Measurements from ENCODE around the gene TAF15. TPM values are rescaled to one million over a fixed set of nuclear protein-coding genes. Genes with fewer than 3 reads are reported as not detected.

Gene TAF15
- total RNA-seq, 1 donor from 2014 or later, result 243 TPM

DNA sequence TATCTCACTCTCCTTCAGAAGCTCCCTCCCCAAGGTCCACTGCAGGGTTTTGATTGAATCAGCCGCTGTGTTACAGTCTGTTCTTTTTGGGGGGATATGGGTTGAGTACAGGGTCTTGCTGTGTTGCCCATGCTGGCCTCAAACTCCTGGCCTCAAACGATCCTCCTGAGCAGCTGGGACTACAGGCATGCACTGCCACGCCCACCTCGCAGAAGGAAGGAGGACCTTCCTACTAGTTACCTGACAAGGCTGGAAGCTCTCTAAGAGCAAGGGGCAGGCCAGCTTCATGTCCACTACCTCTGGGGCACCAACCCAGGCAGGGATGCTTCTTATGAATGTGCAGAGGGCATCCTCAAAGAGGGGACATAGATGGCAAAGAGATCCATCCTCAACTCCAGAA, 11.9 kb upstream of the TAF15 start:
- Mint-ChIP-seq H3K27me3 (peaks cover 24% of the 10 kb centered on the region), H3K4me1 (peaks cover 36% of the 10 kb centered on the region), H3K9me3 (no peaks in the 10 kb centered on the region), H3K27ac (no peak overlapping the region), H3K36me3 (ENCODE audit: low read depth) (no peaks in the 10 kb centered on the region), H3K4me3 (no peak overlapping the region)
- CTCF ChIA-PET, result interaction anchor here (3.3 to 5.5 kb wide), 2 partner anchors 12 to 33 kb away, joined by 18 to 21 read pairs; partner anchors contain the start of gene TAF15
- intact Hi-C loops (cut with micrococcal nuclease), result no loop called here
- ATAC-seq (ENCODE audit: low read depth) (no peak), DNase-seq (no peak)
- POLR2A ChIA-PET, result interaction anchor here (0.8 to 2.8 kb wide), 2 partner anchors 11 to 33 kb away, joined by 3 to 15 read pairs; partner anchors contain the start of gene TAF15
- TF ChIP-seq, protein P1, sequence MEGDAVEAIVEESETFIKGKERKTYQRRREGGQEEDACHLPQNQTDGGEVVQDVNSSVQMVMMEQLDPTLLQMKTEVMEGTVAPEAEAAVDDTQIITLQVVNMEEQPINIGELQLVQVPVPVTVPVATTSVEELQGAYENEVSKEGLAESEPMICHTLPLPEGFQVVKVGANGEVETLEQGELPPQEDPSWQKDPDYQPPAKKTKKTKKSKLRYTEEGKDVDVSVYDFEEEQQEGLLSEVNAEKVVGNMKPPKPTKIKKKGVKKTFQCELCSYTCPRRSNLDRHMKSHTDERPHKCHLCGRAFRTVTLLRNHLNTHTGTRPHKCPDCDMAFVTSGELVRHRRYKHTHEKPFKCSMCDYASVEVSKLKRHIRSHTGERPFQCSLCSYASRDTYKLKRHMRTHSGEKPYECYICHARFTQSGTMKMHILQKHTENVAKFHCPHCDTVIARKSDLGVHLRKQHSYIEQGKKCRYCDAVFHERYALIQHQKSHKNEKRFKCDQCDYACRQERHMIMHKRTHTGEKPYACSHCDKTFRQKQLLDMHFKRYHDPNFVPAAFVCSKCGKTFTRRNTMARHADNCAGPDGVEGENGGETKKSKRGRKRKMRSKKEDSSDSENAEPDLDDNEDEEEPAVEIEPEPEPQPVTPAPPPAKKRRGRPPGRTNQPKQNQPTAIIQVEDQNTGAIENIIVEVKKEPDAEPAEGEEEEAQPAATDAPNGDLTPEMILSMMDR (IDR thresholded peaks at IDR 0.05), result no peak

DNA sequence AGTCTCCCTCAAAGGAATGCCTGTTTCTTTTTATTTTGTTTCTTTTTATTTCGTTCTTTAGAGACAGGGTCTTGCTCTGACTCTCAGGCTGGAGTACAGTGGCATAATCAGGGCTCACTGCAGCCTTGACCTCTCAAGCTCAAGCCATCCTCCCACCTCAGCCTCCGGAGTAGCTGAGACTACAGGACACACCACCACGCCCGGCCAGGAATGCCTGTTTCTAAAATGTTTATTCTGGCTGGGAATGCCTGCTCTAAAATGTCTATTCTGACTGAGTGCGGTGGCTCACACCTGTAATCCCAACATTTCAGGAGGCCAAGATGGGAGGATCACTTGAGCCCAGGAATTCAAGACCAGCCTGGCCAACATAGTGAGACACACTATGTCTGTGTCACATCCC, 11.4 kb upstream of the TAF15 start:
- ATAC-seq (ENCODE audit: low read depth), result no peak
- H3K9me3 Mint-ChIP-seq, result no peaks in the 10 kb centered on the region
- intact Hi-C loops (cut with micrococcal nuclease), result no loop called here
- CTCF ChIA-PET, result interaction anchor here (3.3 to 5.5 kb wide), 2 partner anchors 11 to 34 kb away, joined by 18 to 21 read pairs; partner anchors contain the start of gene TAF15
- TF ChIP-seq, protein P1 (IDR thresholded peaks at IDR 0.05), result no peak
- H3K36me3 Mint-ChIP-seq (ENCODE audit: low read depth), result no peaks in the 10 kb centered on the region
- DNase-seq, result no peak
- H3K4me1 Mint-ChIP-seq, result peaks cover 36% of the 10 kb centered on the region
- H3K27ac Mint-ChIP-seq, result no peak overlapping the region
- peaks cover 24% of the 10 kb centered on the region for H3K27me3 Mint-ChIP-seq
- H3K4me3 Mint-ChIP-seq, result no peak overlapping the region
- POLR2A ChIA-PET, result no interaction called here

DNA sequence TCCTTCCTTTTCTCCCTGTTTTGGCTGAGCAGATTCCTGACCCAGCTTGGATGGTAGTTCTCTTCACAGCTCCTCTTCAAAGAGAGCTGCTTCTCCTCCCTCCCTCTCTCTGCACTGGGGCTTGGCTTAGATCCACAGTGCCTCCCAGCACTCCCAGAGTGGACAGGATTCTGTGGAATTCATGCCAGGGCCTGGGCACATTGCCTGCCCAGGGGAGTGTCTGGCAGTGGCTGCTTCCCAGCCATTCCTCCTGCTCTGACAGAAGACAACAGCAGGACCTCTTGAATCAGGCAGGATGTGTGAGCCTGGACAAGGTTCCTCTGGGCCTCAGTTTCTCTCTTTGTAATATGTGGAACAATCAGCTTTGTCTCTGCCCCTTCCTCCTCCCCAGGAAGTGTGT, 9.3 kb upstream of the TAF15 start:
- DNase-seq (no peak), ATAC-seq (ENCODE audit: low read depth) (no peak)
- peaks cover 10% of the 10 kb centered on the region for H3K27me3 Mint-ChIP-seq
- ChIA-PET CTCF (interaction anchor here (1.3 to 2.0 kb wide), 2 partner anchors 9 to 36 kb away, joined by 3 to 12 read pairs; partner anchors contain the start of gene TAF15), POLR2A (no interaction called here)
- no peaks in the 10 kb centered on the region for H3K36me3 Mint-ChIP-seq (ENCODE audit: low read depth)
- no peaks in the 10 kb centered on the region for H3K9me3 Mint-ChIP-seq
- H3K27ac Mint-ChIP-seq, result peak overlapping the region; percentile 32
- H3K4me3 Mint-ChIP-seq, result no peak overlapping the region
- intact Hi-C loops (cut with micrococcal nuclease), result loop anchor here (10.0 kb wide), 1 partner anchor 185 kb away; no protein-coding TSS in a partner anchor
- TF ChIP-seq, protein P1 (IDR thresholded peaks at IDR 0.05), result no peak
- peaks cover 34% of the 10 kb centered on the region for H3K4me1 Mint-ChIP-seq

DNA sequence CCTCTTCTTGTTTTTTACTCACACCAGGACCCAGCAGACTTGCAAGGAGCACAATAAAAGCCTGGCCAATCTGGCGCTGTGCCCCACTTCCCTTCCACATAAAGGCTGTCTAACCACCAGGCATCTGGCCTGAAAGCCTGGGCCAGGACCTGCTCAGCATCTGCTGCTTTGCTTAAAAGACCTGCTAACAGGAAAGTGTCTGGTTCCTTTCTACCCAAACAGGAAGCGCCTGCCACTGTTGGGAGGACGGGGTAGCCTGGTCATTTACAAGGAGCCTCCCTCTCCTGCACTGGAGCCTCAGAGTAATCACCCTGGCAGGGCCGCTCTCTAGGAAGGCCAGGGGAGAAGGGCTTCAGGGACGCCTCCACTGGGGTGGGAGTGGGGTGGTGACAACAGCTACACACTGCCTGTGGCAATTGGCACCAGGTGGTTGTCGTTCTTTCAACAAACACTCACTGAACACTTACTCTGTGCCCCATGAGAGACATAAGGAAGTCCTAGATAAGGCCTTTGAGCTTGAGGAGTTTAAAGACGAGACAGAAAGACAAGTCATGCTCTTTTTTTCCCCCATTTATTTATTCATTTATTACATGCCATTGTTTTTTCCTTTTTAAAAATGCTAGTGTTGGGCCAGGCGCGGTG, 7.6 kb upstream of the TAF15 start:
- H3K9me3 Mint-ChIP-seq, result no peaks in the 10 kb centered on the region
- ATAC-seq (ENCODE audit: low read depth) (peak; percentile 63), DNase-seq (peak; percentile 33)
- peak overlapping the region; percentile 42 for H3K4me3 Mint-ChIP-seq
- intact Hi-C loops (cut with micrococcal nuclease), result loop anchor here (10.0 kb wide), 1 partner anchor 187 kb away; no protein-coding TSS in a partner anchor
- H3K27me3 Mint-ChIP-seq, result peaks cover 2% of the 10 kb centered on the region
- POLR2A ChIA-PET, result interaction anchor here (1.1 to 1.4 kb wide), 3 partner anchors 8 to 223 kb away, joined by 3 to 15 read pairs (median 5); partner anchors contain the start of genes PEX12 and TAF15
- no peaks in the 10 kb centered on the region for H3K36me3 Mint-ChIP-seq (ENCODE audit: low read depth)
- CTCF ChIA-PET, result interaction anchor here (0.9 to 1.4 kb wide), 2 partner anchors 9 to 38 kb away, joined by 3 to 15 read pairs; no protein-coding TSS in a partner anchor
- H3K4me1 Mint-ChIP-seq, result peaks cover 24% of the 10 kb centered on the region
- TF ChIP-seq, protein P1 (IDR thresholded peaks at IDR 0.05), result no peak
- H3K27ac Mint-ChIP-seq, result peak overlapping the region; percentile 89

DNA sequence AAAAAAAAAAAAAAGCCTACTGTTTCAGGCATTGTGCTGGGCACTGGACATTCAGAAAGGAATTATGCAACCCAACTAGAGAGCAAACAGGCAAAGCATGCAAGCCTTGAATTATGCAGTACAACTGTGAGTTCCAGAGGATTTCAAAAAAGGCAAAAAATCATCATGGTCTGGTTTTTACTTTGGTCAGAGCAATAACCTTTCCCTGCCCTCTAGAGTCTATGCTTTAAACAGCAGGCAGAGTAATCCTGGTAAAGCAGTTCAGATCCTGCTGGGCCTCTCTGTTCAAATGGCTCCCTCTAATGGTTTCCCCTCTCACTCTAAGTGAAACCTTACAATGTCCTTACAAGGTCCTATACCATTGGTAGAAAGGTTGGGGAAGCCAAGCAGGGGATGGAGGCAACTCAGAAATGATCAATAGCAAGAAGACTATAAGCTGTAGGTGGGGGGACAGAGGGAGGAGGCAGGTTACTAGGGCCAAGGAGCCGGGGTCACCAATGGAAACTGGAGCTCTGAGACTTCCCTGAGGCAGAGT, 4.6 kb upstream of the TAF15 start:
- peak overlapping the region; percentile 32 for H3K27ac Mint-ChIP-seq
- intact Hi-C loops (cut with micrococcal nuclease), result loop anchor here (1.0 to 10.0 kb wide), 3 partner anchors 9 to 190 kb away; partner anchors contain the start of gene MMP28
- H3K27me3 Mint-ChIP-seq, result no peaks in the 10 kb centered on the region
- peak; percentile 22 for ATAC-seq (ENCODE audit: low read depth)
- no peak for DNase-seq
- TF ChIP-seq, protein P1 (IDR thresholded peaks at IDR 0.05), result no peak
- H3K4me3 Mint-ChIP-seq, result no peak overlapping the region
- ChIA-PET POLR2A (interaction anchor here (0.6 to 1.3 kb wide), 3 partner anchors 41 to 741 kb away, joined by 5 to 9 read pairs (median 6); partner anchors contain the start of gene RFFL), CTCF (interaction anchor here (0.9 to 3.6 kb wide), 3 partner anchors 38 to 191 kb away, joined by 3 to 43 read pairs (median 6); no protein-coding TSS in a partner anchor)
- peaks cover 39% of the 10 kb centered on the region for H3K4me1 Mint-ChIP-seq
- H3K36me3 Mint-ChIP-seq (ENCODE audit: low read depth), result peaks cover 6% of the 10 kb centered on the region
- no peaks in the 10 kb centered on the region for H3K9me3 Mint-ChIP-seq
